AG09309 (cell line): ENCODE results near the gene SERPINA6.
"Not testable (repeated sequence)": the region's sequence is repeated elsewhere in the genome, so short reads cannot be mapped to it uniquely, and the experiment has no call there.

Source experiments
- DNase-seq: peaks from one replicate; pipeline ENCODE4 v3.0.0-alpha.2; 2010; ENCODE audit warnings: low read depth
- H3K4me3 ChIP-seq: 2 replicates; pipeline ENCODE4 v1.5.1; 2011; ENCODE audit warnings: mild to moderate bottlenecking, low read depth, low read length, moderate library complexity; ENCODE audit not compliant: control insufficient read depth
- CTCF ChIP-seq: IDR thresholded peaks from 2 replicates; pipeline ENCODE4 v1.5.1; 2011; ENCODE audit warnings: mild to moderate bottlenecking, low read depth, low read length, inconsistent platforms; ENCODE audit not compliant: insufficient read depth, control insufficient read depth; ENCODE audit errors: missing control alignments

The SERPINA6 gene

GRCh38 chr14:94305620-94306019 lies 17.5 kb downstream of the SERPINA6 start:
- H3K4me3 ChIP-seq, result no peak overlapping the region
- no peak for TF ChIP-seq CTCF
- DNase-seq, result no peak

- TF ChIP-seq CTCF, result no peak
- no peak for DNase-seq
Observed at GRCh38 chr14:94304243-94304642, 18.9 kb downstream of the SERPINA6 start.

GRCh38 chr14:94303111-94303510 lies 20.0 kb downstream of the SERPINA6 start:
- no peak for TF ChIP-seq CTCF
- no peak overlapping the region for H3K4me3 ChIP-seq
- DNase-seq, result no peak

More at GRCh38 chr14:94304243-94304642, 18.9 kb downstream of the SERPINA6 start:
- H3K4me3 ChIP-seq, result no peak overlapping the region

- no peak for DNase-seq
- no peak overlapping the region for H3K4me3 ChIP-seq
- TF ChIP-seq CTCF, result no peak
Observed at GRCh38 chr14:94298130-94298529, 25.0 kb downstream of the SERPINA6 start.

GRCh38 chr14:94296181-94296545 lies 27.0 kb downstream of the SERPINA6 start:
- H3K4me3 ChIP-seq, DNase-seq: not testable (repeated sequence)

GRCh38 chr14:94295360-94296180 lies 27.6 kb downstream of the SERPINA6 start:
- no peak for TF ChIP-seq CTCF
- no peak overlapping the region for H3K4me3 ChIP-seq
- no peak for DNase-seq

- TF ChIP-seq CTCF, result no peak
- no peak for DNase-seq
- no peak overlapping the region for H3K4me3 ChIP-seq
Observed at GRCh38 chr14:94293578-94293924, 29.6 kb downstream of the SERPINA6 start.
